ENCODE measurements around the gene DNM2.
"Not testable (repeated sequence)": the region's sequence is repeated elsewhere in the genome, so short reads cannot be mapped to it uniquely, and the experiment has no call there.

The DNM2 gene

GRCh38 chr19:10866495-10866894 is 148.6 kb downstream of the DNM2 start:
- DNase-seq (ENCODE audit: low read depth, low spot score) = no peak

GRCh38 chr19:10868872-10869547 is 151.1 kb downstream of the DNM2 start:
- DNase-seq (ENCODE audit: low read depth, low spot score) = no peak

GRCh38 chr19:10869872-10870311 is 152.0 kb downstream of the DNM2 start:
- not testable (repeated sequence) for DNase-seq (ENCODE audit: low read depth, low spot score)

DNA sequence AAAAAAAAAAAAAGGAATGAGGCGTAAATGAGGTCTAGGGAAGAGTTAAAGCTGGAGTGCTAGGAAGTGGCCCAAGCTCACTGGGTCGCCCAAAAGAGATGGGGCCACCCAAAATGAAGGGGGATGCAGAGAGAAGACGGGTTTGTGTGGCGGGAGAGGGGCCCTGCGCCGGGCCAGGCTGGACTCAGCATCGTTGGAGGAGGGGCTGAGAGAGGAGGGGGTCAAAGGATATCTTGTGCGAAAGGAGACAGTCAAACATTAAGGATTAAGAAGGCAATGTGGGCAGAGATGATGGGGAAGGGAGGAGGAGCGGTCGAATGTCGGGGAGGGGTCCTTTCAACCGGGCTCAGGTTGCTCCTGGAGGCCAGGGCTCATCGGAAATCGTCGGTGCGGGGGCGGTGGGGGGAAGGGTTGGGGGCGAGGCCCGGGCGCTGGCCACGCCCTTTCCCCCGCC is 152.6 kb downstream of the DNM2 start:
- DNase-seq (ENCODE audit: low read depth, low spot score) = no peak

- DNase-seq (ENCODE audit: low read depth, low spot score) = peak; percentile 99
Observed at GRCh38 chr19:10870955-10871603, 153.2 kb downstream of the DNM2 start, which contains the start of gene CARM1. Gene CARM1 (plus strand): TSS chr19:10871553. CDS start chr19:10871703, 150 bp downstream.

DNA sequence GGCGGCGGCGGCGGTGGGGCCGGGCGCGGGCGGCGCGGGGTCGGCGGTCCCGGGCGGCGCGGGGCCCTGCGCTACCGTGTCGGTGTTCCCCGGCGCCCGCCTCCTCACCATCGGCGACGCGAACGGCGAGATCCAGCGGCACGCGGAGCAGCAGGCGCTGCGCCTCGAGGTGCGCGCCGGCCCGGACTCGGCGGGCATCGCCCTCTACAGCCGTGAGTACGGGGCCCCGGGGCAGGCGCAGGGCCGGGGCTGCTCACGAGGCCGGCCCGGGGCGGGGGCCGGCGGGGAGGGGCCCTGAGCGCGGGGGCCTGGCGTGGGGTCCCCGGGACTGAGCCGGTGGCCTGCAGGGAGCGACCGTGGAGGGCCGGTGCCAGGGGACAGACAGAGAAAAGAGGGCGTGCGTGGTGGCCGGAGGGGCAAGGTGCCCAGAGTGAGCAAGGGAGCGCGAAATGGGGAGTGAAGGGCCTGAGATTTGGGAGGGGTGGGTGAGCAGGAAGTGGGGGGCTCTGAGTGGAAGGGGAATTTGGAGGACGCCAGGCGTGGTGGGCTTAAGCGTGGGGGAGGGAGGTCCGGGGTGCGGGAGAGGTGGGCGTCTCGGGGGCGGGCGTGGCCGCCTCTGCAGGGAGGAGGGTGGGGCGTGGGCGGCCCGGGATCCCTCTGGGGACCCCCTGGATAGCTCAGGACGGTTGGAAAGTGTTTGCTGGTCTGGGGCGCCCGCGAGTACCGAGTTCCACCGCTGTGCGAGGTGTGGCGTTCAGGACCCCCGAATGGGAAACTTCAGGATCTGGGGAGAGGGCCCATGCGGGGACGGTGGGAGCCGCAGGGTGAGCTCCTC is 154.0 kb downstream of the DNM2 start:
- DNase-seq (ENCODE audit: low read depth, low spot score) = no peak

- DNase-seq (ENCODE audit: low read depth, low spot score) = peak; percentile 16
Observed at GRCh38 chr19:10872546-10873107, 154.7 kb downstream of the DNM2 start.

- DNase-seq (ENCODE audit: low read depth, low spot score) = no peak
Observed at GRCh38 chr19:10874024-10874423, 156.1 kb downstream of the DNM2 start.

DNA sequence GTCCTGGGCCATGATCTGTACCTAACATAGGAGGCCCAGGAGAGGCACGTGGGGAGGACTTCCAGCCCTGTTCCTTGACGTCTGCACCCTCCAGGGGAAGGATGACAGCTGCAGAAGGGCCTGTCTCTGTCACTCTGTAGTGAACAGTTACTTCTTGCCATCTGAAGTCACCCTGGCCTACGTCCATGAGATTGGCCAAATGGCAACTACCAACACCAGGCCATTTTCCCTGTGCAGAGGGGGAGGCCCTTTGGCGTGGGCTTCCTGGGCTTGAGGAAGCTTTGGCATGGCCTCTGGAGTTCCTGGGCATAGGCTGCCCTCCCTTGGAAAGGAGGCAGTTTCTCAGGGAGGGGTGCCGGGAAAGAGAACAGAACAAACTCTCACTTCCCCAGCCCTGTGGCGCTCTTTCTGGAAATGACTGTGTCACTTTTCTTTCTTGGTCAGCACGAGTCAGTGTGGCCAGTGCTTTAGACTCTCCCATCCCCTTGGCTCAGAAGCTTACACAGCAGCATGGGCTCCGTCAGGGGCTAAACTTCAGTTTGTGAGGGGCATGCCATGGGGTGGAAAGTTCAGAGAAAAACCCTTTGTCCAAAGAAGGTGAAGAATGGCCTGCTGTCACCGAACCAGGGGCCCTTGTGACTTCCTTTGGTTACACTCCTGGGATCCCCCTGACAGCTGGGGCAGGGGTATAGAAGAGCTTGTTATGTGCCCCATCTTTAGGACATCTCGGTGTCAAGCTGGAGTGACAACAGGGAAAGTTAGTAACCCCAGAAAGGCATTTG is 158.8 kb downstream of the DNM2 start:
- DNase-seq (ENCODE audit: low read depth, low spot score) = no peak

GRCh38 chr19:10877608-10878007 is 159.7 kb downstream of the DNM2 start:
- DNase-seq (ENCODE audit: low read depth, low spot score) = not testable (repeated sequence)

DNA sequence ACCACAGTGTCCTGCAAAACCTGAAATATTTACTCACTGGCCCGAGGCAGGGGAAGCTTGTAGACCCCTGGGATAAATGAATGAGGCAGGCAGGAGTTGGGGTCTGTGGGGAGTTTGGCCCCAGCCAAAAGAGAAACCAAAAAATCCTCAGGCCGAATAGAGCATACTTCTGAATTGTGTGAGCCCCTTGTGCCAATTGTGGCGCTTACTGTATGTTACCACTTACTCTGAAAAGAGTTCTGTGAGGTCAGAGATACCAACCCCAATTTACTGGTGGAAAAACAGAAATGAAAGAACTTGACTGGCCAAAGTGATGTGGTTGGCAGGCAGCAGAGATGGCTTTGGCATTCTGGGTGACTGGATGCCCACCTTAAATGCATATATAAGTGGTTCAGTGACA is 160.4 kb downstream of the DNM2 start:
- DNase-seq (ENCODE audit: low read depth, low spot score) = no peak
